Naive thymus-derived CD4-positive, alpha-beta T cell (primary cell): ENCODE measurements around the gene SYTL2. TPM values are rescaled to one million over a fixed set of nuclear protein-coding genes. Genes with fewer than 3 reads are reported as not detected.
A peak's percentile ranks its signal among the peaks of the same experiment; 100 is the strongest.
"Not testable (repeated sequence)": the region's sequence is repeated elsewhere in the genome, so short reads cannot be mapped to it uniquely, and the experiment has no call there.

Experiments
- ATAC-seq: fragments of 150-1000 bp; cut with Tn5 transposase; 2 replicates; pipeline ENCODE4 v1.10.0; 2021; ENCODE audit warnings: mild to moderate bottlenecking, moderate library complexity
- CTCF ChIA-PET: fragments of 350-600 bp; sonication (Branson Sonifier 250); formaldehyde crosslinking; loops from one replicate; lab custom pipeline; 2021; ENCODE audit warnings: antibody characterized with exemption; lab: Charles Lee
- POLR2A ChIA-PET: fragments of 350-600 bp; sonication (Branson Sonifier 250); formaldehyde crosslinking; loops from one replicate; lab custom pipeline; 2021; ENCODE audit warnings: antibody characterized with exemption, inconsistent platforms; lab: Charles Lee
- DNase-seq, 9 donors: peaks; one replicate each; pipeline versions ENCODE4 v3.0.0 to v3.0.0-alpha.2; 2020 to 2022; ENCODE audit warnings: mixed read lengths in 1 of 9
- H3K27ac ChIP-seq: one replicate; pipeline ENCODE4 v1.7.0; 2013; ENCODE audit warnings: mild to moderate bottlenecking, low read depth, low read length, moderate library complexity
- H3K27me3 ChIP-seq, 2 donors: one replicate each; pipeline ENCODE4 v1.7.0; 2013; ENCODE audit warnings: low read length in 2 of 2, mild to moderate bottlenecking in 2 of 2, moderate library complexity in 2 of 2; ENCODE audit not compliant: control insufficient read depth in 2 of 2, insufficient read depth in 2 of 2
- H3K36me3 ChIP-seq, 3 experiments: 1 replicate in 2 of 3; 2 replicates in 1 of 3; pipeline ENCODE4 v1.7.0; 2013; ENCODE audit warnings: low read length in 3 of 3, mild to moderate bottlenecking in 3 of 3, moderate library complexity in 1 of 3; ENCODE audit not compliant: insufficient read depth in 3 of 3, control insufficient read depth in 2 of 3
- H3K4me1 ChIP-seq, 2 donors: one replicate each; pipeline ENCODE4 v1.7.0; 2013; ENCODE audit warnings: low read length in 2 of 2, mild to moderate bottlenecking in 2 of 2, moderate library complexity in 1 of 2; ENCODE audit not compliant: control insufficient read depth in 2 of 2, insufficient read depth in 2 of 2
- H3K4me3 ChIP-seq: 2 replicates; pipeline ENCODE4 v1.7.0; 2013; ENCODE audit warnings: mild to moderate bottlenecking, low read length
- H3K9me3 ChIP-seq, 3 experiments: 1 replicate in 2 of 3; 2 replicates in 1 of 3; pipeline ENCODE4 v1.7.0; 2013; ENCODE audit warnings: low read length in 3 of 3; ENCODE audit not compliant: control insufficient read depth in 2 of 3
- H3K27ac Mint-ChIP-seq, 9 donors: one replicate each; pipeline ENCODE4 v1.8.0; 2020 to 2022; ENCODE audit warnings: mixed read lengths in 9 of 9, mild to moderate bottlenecking in 8 of 9, moderate library complexity in 5 of 9, inconsistent platforms in 2 of 9
- H3K27me3 Mint-ChIP-seq, 5 donors: one replicate each; pipeline ENCODE4 v1.8.0; 2021 to 2022; ENCODE audit warnings: mixed read lengths in 5 of 5, mild to moderate bottlenecking in 1 of 5
- H3K36me3 Mint-ChIP-seq, 5 donors: one replicate each; pipeline ENCODE4 v1.8.0; 2020 to 2022; ENCODE audit warnings: mixed read lengths in 5 of 5, mild to moderate bottlenecking in 3 of 5, inconsistent platforms in 1 of 5
- H3K4me1 Mint-ChIP-seq, 7 donors: one replicate each; pipeline ENCODE4 v1.8.0; 2020 to 2022; ENCODE audit warnings: mixed read lengths in 7 of 7, mild to moderate bottlenecking in 3 of 7, inconsistent platforms in 1 of 7
- H3K4me3 Mint-ChIP-seq, 10 donors: one replicate each; pipeline ENCODE4 v1.8.0; 2020 to 2022; ENCODE audit warnings: mild to moderate bottlenecking in 10 of 10, mixed read lengths in 10 of 10, moderate library complexity in 6 of 10, inconsistent platforms in 2 of 10
- H3K9me3 Mint-ChIP-seq, 11 donors: one replicate each; pipeline ENCODE4 v1.8.0; 2020 to 2022; ENCODE audit warnings: mixed read lengths in 11 of 11, mild to moderate bottlenecking in 4 of 11, inconsistent platforms in 1 of 11, moderate library complexity in 1 of 11
- intact Hi-C, 2 donors: fragments of 100-400 bp; cut with micrococcal nuclease; formaldehyde crosslinking; loops; one replicate each; pipeline ENCODE4 v1.15.1; 2023
- polyA plus RNA-seq, 2 donors: library from polyadenylated mRNA; unstranded; fragments of 300-500 nt; fragmentation: Illumina TruSeq; gene quantifications; one replicate each; pipeline ENCODE4 v1.2.3, GENCODE V29; 2021
- total RNA-seq, 6 experiments: library from RNA in 5 of 6; stranded (reverse) in 5 of 6; gene quantifications; 1 replicate in 5 of 6; 2 replicates in 1 of 6; pipeline ENCODE4 v1.2.3 and lab custom pipeline; 2021 to 2026

SYTL2 gene
- total and polyA plus RNA-seq, 7 experiments from 2014 or later = 12.0 to 62.9 (median 27.5) TPM

DNA sequence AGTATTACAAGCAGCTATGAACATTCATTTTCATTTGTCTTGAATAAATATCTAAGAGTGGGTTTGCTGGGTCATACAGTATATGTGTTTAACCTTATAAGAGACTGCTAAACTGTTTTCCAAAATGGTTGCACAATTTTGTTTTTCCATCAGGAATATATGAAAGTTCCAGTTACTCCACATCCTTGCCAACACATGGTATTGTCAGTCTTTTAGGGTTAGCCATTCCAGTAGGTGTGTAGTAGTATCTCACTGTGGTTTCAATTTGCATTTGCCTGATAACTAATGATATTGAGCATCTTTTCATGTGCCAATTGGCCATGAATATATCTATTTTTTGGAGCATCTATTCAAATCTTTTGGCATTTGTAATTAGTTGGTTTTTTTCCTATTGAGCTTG is 36.5 kb upstream of the SYTL2 start:
- ChIA-PET CTCF (interaction anchor here (0.7 to 1.0 kb wide), 2 partner anchors 117 to 152 kb away, joined by 3 read pairs; no protein-coding TSS in a partner anchor), POLR2A (no interaction called here)
- peaks cover 0 to 13% (median 0%) of the 10 kb centered on the region in 7 donors for H3K4me1 Mint-ChIP-seq
- no peak for DNase-seq
- peaks cover 0 to 3% (median 0%) of the 10 kb centered on the region in 5 donors for H3K27me3 Mint-ChIP-seq
- H3K27me3 ChIP-seq = no peaks in the 10 kb centered on the region
- no peak overlapping the region for H3K4me3 ChIP-seq
- intact Hi-C loops = no loop called here
- peaks cover 0 to 15% (median 5%) of the 10 kb centered on the region in 11 donors for H3K9me3 Mint-ChIP-seq
- no peaks in the 10 kb centered on the region for H3K9me3 ChIP-seq
- H3K4me1 ChIP-seq = no peaks in the 10 kb centered on the region
- H3K36me3 Mint-ChIP-seq = peaks cover 0 to 26% (median 3%) of the 10 kb centered on the region in 5 donors
- H3K36me3 ChIP-seq = no peaks in the 10 kb centered on the region
- H3K27ac ChIP-seq = no peak overlapping the region
- ATAC-seq = no peak
- no peak overlapping the region for H3K4me3 Mint-ChIP-seq
- no peak overlapping the region for H3K27ac Mint-ChIP-seq

DNA sequence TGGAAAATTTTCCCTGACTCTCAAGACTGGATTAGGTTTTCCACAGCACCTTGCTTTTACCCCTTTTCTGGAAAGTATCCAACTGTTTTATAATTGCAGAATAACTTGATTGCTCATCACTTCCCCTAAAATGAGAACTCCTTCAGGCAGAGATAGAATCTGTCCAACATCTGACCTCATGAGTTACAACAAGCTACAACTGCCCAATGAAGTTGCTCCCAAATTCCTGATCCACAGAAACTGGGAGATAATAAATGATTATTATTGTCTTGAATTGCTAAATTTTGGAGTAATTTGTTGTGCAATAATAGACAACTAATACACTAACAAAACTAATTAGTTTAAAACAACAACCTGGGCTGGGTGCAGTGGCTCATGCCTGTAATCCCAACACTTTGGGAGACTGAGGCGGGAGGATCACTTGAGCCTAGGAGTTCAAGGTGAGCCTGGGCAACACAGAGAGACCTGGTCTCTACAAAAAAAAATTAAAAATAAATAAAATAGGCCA is 34.2 kb upstream of the SYTL2 start:
- Histone ChIP-seq H3K4me1 (no peaks in the 10 kb centered on the region), H3K9me3 (no peaks in the 10 kb centered on the region), H3K27me3 (no peaks in the 10 kb centered on the region), H3K36me3 (no peaks in the 10 kb centered on the region), H3K4me3 (no peak overlapping the region), H3K27ac (no peak overlapping the region)
- intact Hi-C loops = no loop called here
- H3K36me3 Mint-ChIP-seq = peaks cover 0 to 25% (median 3%) of the 10 kb centered on the region in 5 donors
- peaks cover 0 to 16% (median 0%) of the 10 kb centered on the region in 7 donors for H3K4me1 Mint-ChIP-seq
- no peak overlapping the region for H3K4me3 Mint-ChIP-seq
- DNase-seq = no peak
- CTCF ChIA-PET = no interaction called here
- peak overlapping the region in 1 of 9 donors; percentile 7 for H3K27ac Mint-ChIP-seq
- peaks cover 0 to 3% (median 0%) of the 10 kb centered on the region in 5 donors for H3K27me3 Mint-ChIP-seq
- ATAC-seq = no peak
- H3K9me3 Mint-ChIP-seq = peaks cover 0 to 14% (median 5%) of the 10 kb centered on the region in 11 donors
- POLR2A ChIA-PET = no interaction called here

DNA sequence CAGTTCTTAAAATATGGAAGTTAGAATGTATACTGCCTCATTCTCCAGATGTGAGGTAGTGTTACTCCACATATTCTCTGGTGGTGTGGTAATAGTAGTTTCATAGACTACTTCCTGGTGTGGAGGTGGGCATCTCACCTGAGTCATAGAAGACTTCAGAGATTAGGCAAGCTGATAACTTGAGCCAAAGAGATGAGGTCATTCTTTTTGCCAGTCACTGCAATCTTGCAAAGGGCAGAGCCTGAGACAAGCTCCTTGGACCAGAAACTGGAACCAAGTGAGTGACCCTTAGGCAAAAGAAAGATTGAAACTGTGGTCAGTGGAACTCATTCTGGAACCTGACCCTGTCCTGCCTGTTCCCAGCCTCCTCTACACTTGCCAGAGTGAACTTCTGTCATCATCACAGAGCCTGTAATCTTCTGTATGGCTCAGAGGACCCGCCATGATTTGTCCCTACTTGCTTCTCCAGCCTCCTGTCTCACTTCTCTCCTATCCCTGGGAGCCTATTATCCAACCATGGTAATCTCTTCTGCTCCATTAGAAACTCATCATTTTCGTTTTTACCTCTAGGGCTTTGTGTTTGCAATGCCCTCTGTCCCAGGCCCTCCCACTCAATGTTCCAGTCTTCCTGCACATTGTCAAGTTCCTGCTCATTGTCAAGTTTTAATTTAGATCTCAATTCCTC is 33.6 kb upstream of the SYTL2 start:
- Histone ChIP-seq H3K27me3 (no peaks in the 10 kb centered on the region), H3K36me3 (no peaks in the 10 kb centered on the region), H3K27ac (no peak overlapping the region), H3K9me3 (no peaks in the 10 kb centered on the region), H3K4me3 (no peak overlapping the region), H3K4me1 (no peaks in the 10 kb centered on the region)
- intact Hi-C loops = no loop called here
- ChIA-PET POLR2A (no interaction called here), CTCF (no interaction called here)
- H3K27ac Mint-ChIP-seq = peak overlapping the region in 1 of 9 donors; percentile 7
- peaks cover 0 to 12% (median 4%) of the 10 kb centered on the region in 11 donors for H3K9me3 Mint-ChIP-seq
- H3K4me3 Mint-ChIP-seq = no peak overlapping the region
- peaks cover 0 to 29% (median 3%) of the 10 kb centered on the region in 5 donors for H3K36me3 Mint-ChIP-seq
- ATAC-seq (no peak), DNase-seq (no peak)
- H3K4me1 Mint-ChIP-seq = peaks cover 0 to 16% (median 0%) of the 10 kb centered on the region in 7 donors
- H3K27me3 Mint-ChIP-seq = peaks cover 0 to 3% (median 0%) of the 10 kb centered on the region in 5 donors

DNA sequence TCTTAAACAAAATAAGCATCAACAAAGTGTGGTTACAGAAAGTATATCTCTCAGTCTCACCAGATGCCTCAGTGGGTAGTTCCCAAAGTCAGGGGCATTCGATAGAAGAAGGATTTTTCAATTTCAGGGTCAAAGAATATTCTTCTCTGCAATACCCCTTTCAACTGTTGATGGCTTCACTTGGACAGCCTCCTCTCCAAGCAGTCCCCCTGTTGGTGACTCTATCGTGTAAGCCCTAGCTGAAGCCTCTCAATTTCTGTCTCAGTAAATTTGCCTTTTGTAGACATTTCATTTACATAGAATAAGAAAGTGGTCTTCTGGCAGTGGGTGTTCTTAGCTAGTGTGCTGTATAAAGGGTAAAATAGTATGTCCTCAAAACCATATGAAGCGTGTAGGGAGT is 33.0 kb upstream of the SYTL2 start:
- Mint-ChIP-seq H3K27me3 (peaks cover 0 to 3% (median 0%) of the 10 kb centered on the region in 5 donors), H3K27ac (no peak overlapping the region), H3K9me3 (peaks cover 0 to 12% (median 4%) of the 10 kb centered on the region in 11 donors), H3K4me1 (peaks cover 0 to 16% (median 0%) of the 10 kb centered on the region in 7 donors), H3K36me3 (peaks cover 0 to 34% (median 5%) of the 10 kb centered on the region in 5 donors), H3K4me3 (no peak overlapping the region)
- Histone ChIP-seq H3K4me1 (no peaks in the 10 kb centered on the region), H3K27me3 (no peaks in the 10 kb centered on the region), H3K27ac (no peak overlapping the region), H3K36me3 (no peaks in the 10 kb centered on the region), H3K4me3 (no peak overlapping the region), H3K9me3 (no peaks in the 10 kb centered on the region)
- POLR2A ChIA-PET = no interaction called here
- intact Hi-C loops = no loop called here
- no peak for DNase-seq
- ATAC-seq = no peak
- CTCF ChIA-PET = no interaction called here

GRCh38 chr11:85840932-85841331 is 30.0 kb upstream of the SYTL2 start:
- POLR2A ChIA-PET = not testable (repeated sequence)

DNA sequence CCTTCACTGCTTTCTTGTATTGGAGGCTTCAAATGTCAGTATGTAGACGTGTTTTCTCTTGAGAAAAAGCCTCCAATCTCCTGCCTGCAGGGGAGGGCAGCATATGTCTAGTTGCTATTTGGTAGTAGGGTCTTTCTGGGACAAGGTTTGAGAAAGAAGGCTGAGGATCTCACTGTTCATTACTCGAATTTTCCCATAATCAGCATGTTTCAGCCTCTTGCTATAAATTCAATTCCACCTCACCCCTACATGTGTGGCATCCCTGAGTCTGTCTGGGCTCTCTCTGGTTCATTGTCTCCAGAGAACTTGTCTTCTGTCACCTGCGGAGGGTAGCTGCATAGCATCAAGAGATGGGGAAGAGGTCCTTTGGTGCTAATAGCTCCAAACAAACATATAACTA is 24.8 kb upstream of the SYTL2 start:
- Histone ChIP-seq H3K27ac (no peak overlapping the region), H3K9me3 (peaks cover 0 to 4% (median 0%) of the 10 kb centered on the region in 3 experiments), H3K27me3 (no peaks in the 10 kb centered on the region), H3K4me3 (no peak overlapping the region), H3K36me3 (no peaks in the 10 kb centered on the region), H3K4me1 (no peaks in the 10 kb centered on the region)
- H3K36me3 Mint-ChIP-seq = peaks cover 8 to 29% (median 13%) of the 10 kb centered on the region in 5 donors
- peaks cover 0 to 14% (median 11%) of the 10 kb centered on the region in 11 donors for H3K9me3 Mint-ChIP-seq
- POLR2A ChIA-PET = no interaction called here
- CTCF ChIA-PET = no interaction called here
- H3K4me3 Mint-ChIP-seq = no peak overlapping the region
- DNase-seq (no peak), ATAC-seq (no peak)
- intact Hi-C loops = no loop called here
- no peak overlapping the region for H3K27ac Mint-ChIP-seq
- peaks cover 0 to 4% (median 2%) of the 10 kb centered on the region in 7 donors for H3K4me1 Mint-ChIP-seq
- no peaks in the 10 kb centered on the region for H3K27me3 Mint-ChIP-seq

More at GRCh38 chr11:85840932-85841331, 30.0 kb upstream of the SYTL2 start:
- H3K4me3 ChIP-seq, intact Hi-C loops, H3K36me3 ChIP-seq, ATAC-seq, H3K27ac Mint-ChIP-seq, H3K4me1 ChIP-seq, DNase-seq, CTCF ChIA-PET, H3K27ac ChIP-seq, H3K9me3 ChIP-seq, H3K27me3 Mint-ChIP-seq, H3K4me3 Mint-ChIP-seq, H3K27me3 ChIP-seq: not testable (repeated sequence)
- Mint-ChIP-seq H3K9me3 (peaks cover 0 to 10% (median 3%) of the 10 kb centered on the region in 11 donors), H3K4me1 (peaks cover 0 to 14% (median 0%) of the 10 kb centered on the region in 7 donors), H3K36me3 (peaks cover under 1 to 34% (median 11%) of the 10 kb centered on the region in 5 donors)
